HepG2 (cell line): ENCODE measurements around the gene PRKCE. TPM values are rescaled to one million over a fixed set of nuclear protein-coding genes. Genes with fewer than 3 reads are reported as not detected.

Experiments
- AFF4 ChIP-seq: sonication (generic); formaldehyde crosslinking; IDR thresholded peaks from 2 replicates; pipeline ENCODE4 v1.4.0; 2020; ENCODE audit warnings: missing genetic modification reagents
- FOXP4 ChIP-seq: sonication (generic); formaldehyde crosslinking; IDR thresholded peaks from 2 replicates; pipeline ENCODE4 v1.4.0; 2020; ENCODE audit warnings: missing genetic modification reagents
- HMG20A ChIP-seq: IDR thresholded peaks from 2 replicates; pipeline ENCODE4 v1.6.1; 2016; ENCODE audit warnings: borderline replicate concordance
- HOMEZ ChIP-seq: IDR thresholded peaks from 2 replicates; pipeline ENCODE4 v1.6.1; 2016; ENCODE audit warnings: low read depth
- HOXA7 ChIP-seq: sonication (generic); formaldehyde crosslinking; IDR thresholded peaks from 2 replicates; pipeline ENCODE4 v1.8.1; 2022; ENCODE audit warnings: mild to moderate bottlenecking, missing genetic modification reagents, moderate library complexity
- KLF12 ChIP-seq: sonication (generic); formaldehyde crosslinking; IDR thresholded peaks from 2 replicates; pipeline ENCODE4 v1.4.0; 2020; ENCODE audit warnings: missing genetic modification reagents, borderline replicate concordance
- MIER3 ChIP-seq: IDR thresholded peaks from 2 replicates; pipeline ENCODE4 v1.6.1; 2016; ENCODE audit warnings: missing compliant biosample characterization, borderline replicate concordance
- NKX3-1 ChIP-seq: sonication (generic); formaldehyde crosslinking; IDR thresholded peaks from 2 replicates; pipeline ENCODE4 v1.5.0; 2020; ENCODE audit warnings: missing genetic modification reagents
- RBAK ChIP-seq: sonication (generic); formaldehyde crosslinking; IDR thresholded peaks from 2 replicates; pipeline ENCODE4 v1.5.1; 2020; ENCODE audit warnings: mild to moderate bottlenecking, missing genetic modification reagents
- SALL1 ChIP-seq: sonication (generic); formaldehyde crosslinking; IDR thresholded peaks from 2 replicates; pipeline ENCODE4 v1.8.0; 2022; ENCODE audit warnings: mild to moderate bottlenecking, missing genetic modification reagents
- SP1 ChIP-seq, 2 experiments: fragments of 450-650 bp in 1 of 2; sonication (generic) in 1 of 2; formaldehyde crosslinking in 1 of 2; IDR thresholded peaks; 2 replicates each; pipeline versions ENCODE4 v1.4.0 to v1.6.1; 2016 to 2020; ENCODE audit warnings: missing genetic modification reagents in 1 of 2
- TBX2 ChIP-seq: sonication (generic); formaldehyde crosslinking; IDR thresholded peaks from 2 replicates; pipeline ENCODE4 v1.5.0; 2020; ENCODE audit warnings: missing genetic modification reagents, mild to moderate bottlenecking, borderline replicate concordance
- ZNF235 ChIP-seq: sonication (generic); formaldehyde crosslinking; IDR thresholded peaks from 2 replicates; pipeline ENCODE4 v1.8.1; 2023; ENCODE audit warnings: mild to moderate bottlenecking, missing genetic modification reagents, borderline replicate concordance
- ZNF343 ChIP-seq: sonication (generic); formaldehyde crosslinking; IDR thresholded peaks from 2 replicates; pipeline ENCODE4 v1.4.0; 2020; ENCODE audit warnings: mild to moderate bottlenecking, missing genetic modification reagents
- ZNF512B ChIP-seq: sonication (generic); formaldehyde crosslinking; IDR thresholded peaks from 2 replicates; pipeline ENCODE4 v1.5.1; 2020; ENCODE audit warnings: missing genetic modification reagents, mild to moderate bottlenecking, borderline replicate concordance
- ZNF597 ChIP-seq: sonication (generic); formaldehyde crosslinking; IDR thresholded peaks from 2 replicates; pipeline ENCODE4 v1.5.0; 2020; ENCODE audit warnings: missing genetic modification reagents
- polyA plus RNA-seq, 8 experiments: library from polyadenylated mRNA; depleted of rRNA in 3 of 8; stranded (reverse) in 7 of 8; unstranded in 1 of 8; fragments of >200 nt; fragmentation: Illumina TruSeq in 4 of 8; extraction: Trizol in 4 of 8; gene quantifications; 2 replicates each; pipeline versions ENCODE4 v1.2.1 to v1.2.3, GENCODE V29; 2011 to 2016; ENCODE audit warnings: low read depth in 4 of 8, missing spikeins in 1 of 8, mixed read lengths in 1 of 8; ENCODE audit not compliant: insufficient read depth in 1 of 8
- total RNA-seq, 5 experiments: library from RNA; depleted of rRNA; stranded (reverse); fragments of >200 nt; fragmentation: Illumina TruSeq; extraction: Trizol; gene quantifications; 2 replicates each; pipeline ENCODE4 v1.2.3, GENCODE V29; 2016; ENCODE audit warnings: low read depth in 1 of 5

Gene PRKCE
- total and polyA plus RNA-seq, 2 of the 13 experiments (the other 11 are each of a cell fraction or from before 2014, with no cell fraction given), result 1.0 to 3.9 TPM

GRCh38 chr2:46229134-46230063 lies 577.9 kb downstream of the PRKCE start (continued):
- TF ChIP-seq ZNF597 (CRISPR knock-in tag) (no peak), ZNF512B (CRISPR knock-in tag) (no peak), FOXP4 (CRISPR knock-in tag) (peak; percentile 51), AFF4 (CRISPR knock-in tag) (no peak), HOXA7 (no peak), KLF12 (CRISPR knock-in tag) (no peak), HOMEZ (0 out of 2 replicates have a peak, but pooled peaks have one; percentile 36), NKX3-1 (CRISPR knock-in tag) (no peak), HMG20A (CRISPR knock-in tag) (peak; percentile 58), ZNF343 (CRISPR knock-in tag) (no peak), RBAK (CRISPR knock-in tag) (no peak), TBX2 (CRISPR knock-in tag) (peak; percentile 61), SP1 (IDR thresholded peaks at IDR 0.05) (no peak), SP1 (CRISPR knock-in tag; IDR thresholded peaks at IDR 0.05) (no peak), ZNF235 (CRISPR knock-in tag) (peak; percentile 24; the same call in 1 of the 2 replicates), MIER3 (CRISPR knock-in tag) (peak; percentile 47; the same call in 1 of the 2 replicates), SALL1 (CRISPR knock-in tag) (peak; percentile 54; the same call in 1 of the 2 replicates)
